NT2/D1 (cell line): ENCODE results near the gene DIDO1.

Experiments
- SUZ12 ChIP-seq: IDR thresholded peaks from 2 replicates; pipeline ENCODE4 v1.6.1; 2011; ENCODE audit not compliant: insufficient read length, insufficient read depth; ENCODE audit errors: extremely low read depth
- YY1 ChIP-seq: IDR thresholded peaks from 2 replicates; pipeline ENCODE4 v1.6.1; 2011; ENCODE audit not compliant: insufficient read length, insufficient read depth
- ZNF274 ChIP-seq: IDR thresholded peaks from 2 replicates; pipeline ENCODE4 v1.6.1; 2011; ENCODE audit warnings: mild to moderate bottlenecking, low read depth, low read length

- TF ChIP-seq YY1 (no peak), SUZ12 (no peak), ZNF274 (no peak)
Observed at GRCh38 chr20:62885046-62885895, 41.0 kb downstream of the DIDO1 start.
